ENCODE measurements around the gene FKBP5. TPM values are rescaled to one million over a fixed set of nuclear protein-coding genes. Genes with fewer than 3 reads are reported as not detected.

Gene FKBP5
- total and polyA plus RNA-seq, 3 donors from 2014 or later, result 86.8 to 185 (median 156) TPM

- TF ChIP-seq, protein P1, sequence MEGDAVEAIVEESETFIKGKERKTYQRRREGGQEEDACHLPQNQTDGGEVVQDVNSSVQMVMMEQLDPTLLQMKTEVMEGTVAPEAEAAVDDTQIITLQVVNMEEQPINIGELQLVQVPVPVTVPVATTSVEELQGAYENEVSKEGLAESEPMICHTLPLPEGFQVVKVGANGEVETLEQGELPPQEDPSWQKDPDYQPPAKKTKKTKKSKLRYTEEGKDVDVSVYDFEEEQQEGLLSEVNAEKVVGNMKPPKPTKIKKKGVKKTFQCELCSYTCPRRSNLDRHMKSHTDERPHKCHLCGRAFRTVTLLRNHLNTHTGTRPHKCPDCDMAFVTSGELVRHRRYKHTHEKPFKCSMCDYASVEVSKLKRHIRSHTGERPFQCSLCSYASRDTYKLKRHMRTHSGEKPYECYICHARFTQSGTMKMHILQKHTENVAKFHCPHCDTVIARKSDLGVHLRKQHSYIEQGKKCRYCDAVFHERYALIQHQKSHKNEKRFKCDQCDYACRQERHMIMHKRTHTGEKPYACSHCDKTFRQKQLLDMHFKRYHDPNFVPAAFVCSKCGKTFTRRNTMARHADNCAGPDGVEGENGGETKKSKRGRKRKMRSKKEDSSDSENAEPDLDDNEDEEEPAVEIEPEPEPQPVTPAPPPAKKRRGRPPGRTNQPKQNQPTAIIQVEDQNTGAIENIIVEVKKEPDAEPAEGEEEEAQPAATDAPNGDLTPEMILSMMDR (IDR thresholded peaks at IDR 0.05), result no peak
- no peak for TF ChIP-seq POLR2A (IDR thresholded peaks at IDR 0.05)
- H3K9me3 ChIP-seq, result no peaks in the 10 kb centered on the region
- intact Hi-C loops (cut with DNase I; ENCODE audit: low total_unique reads), result no loop called here
- H3K4me1 ChIP-seq, result no peaks in the 10 kb centered on the region
- no peaks in the 10 kb centered on the region for H3K36me3 ChIP-seq (ENCODE audit: low read depth, missing control alignments)
- H3K27ac ChIP-seq, result no peak overlapping the region
- no peak overlapping the region for H3K4me3 ChIP-seq
- WGBS, 2 donors, result 75 to 82% methylated on average over 5 to 6 of the region's 6 CpGs
- DNase-seq, result no peak
- H3K27me3 ChIP-seq, result no peaks in the 10 kb centered on the region
Observed at GRCh38 chr6:35557239-35557638, 131.5 kb downstream of the FKBP5 start.

GRCh38 chr6:35554811-35555210, 133.9 kb downstream of the FKBP5 start:
- TF ChIP-seq, protein P1 (IDR thresholded peaks at IDR 0.05), result no peak
- TF ChIP-seq POLR2A (IDR thresholded peaks at IDR 0.05), result no peak
- H3K4me3 ChIP-seq, result no peak overlapping the region
- 92 to 94% methylated on average over 4 of the region's 4 CpGs for WGBS, 2 donors
- H3K27ac ChIP-seq, result no peak overlapping the region
- intact Hi-C loops (cut with DNase I; ENCODE audit: low total_unique reads), result no loop called here
- no peaks in the 10 kb centered on the region for H3K36me3 ChIP-seq (ENCODE audit: low read depth, missing control alignments)
- no peak for DNase-seq
- H3K4me1 ChIP-seq, result no peaks in the 10 kb centered on the region
- H3K9me3 ChIP-seq, result no peaks in the 10 kb centered on the region
- H3K27me3 ChIP-seq, result no peaks in the 10 kb centered on the region

- no peak for DNase-seq
- WGBS, 2 donors, result 80 to 84% methylated on average over 6 of the region's 6 CpGs
- Histone ChIP-seq H3K4me3 (no peak overlapping the region), H3K36me3 (ENCODE audit: low read depth, missing control alignments) (no peaks in the 10 kb centered on the region), H3K27me3 (no peaks in the 10 kb centered on the region), H3K4me1 (no peaks in the 10 kb centered on the region), H3K27ac (no peak overlapping the region), H3K9me3 (no peaks in the 10 kb centered on the region)
- TF ChIP-seq, protein P1 (IDR thresholded peaks at IDR 0.05), result no peak
- no peak for TF ChIP-seq POLR2A (IDR thresholded peaks at IDR 0.05)
- intact Hi-C loops (cut with DNase I; ENCODE audit: low total_unique reads), result no loop called here
Observed at GRCh38 chr6:35553315-35553714, 135.4 kb downstream of the FKBP5 start.

DNA sequence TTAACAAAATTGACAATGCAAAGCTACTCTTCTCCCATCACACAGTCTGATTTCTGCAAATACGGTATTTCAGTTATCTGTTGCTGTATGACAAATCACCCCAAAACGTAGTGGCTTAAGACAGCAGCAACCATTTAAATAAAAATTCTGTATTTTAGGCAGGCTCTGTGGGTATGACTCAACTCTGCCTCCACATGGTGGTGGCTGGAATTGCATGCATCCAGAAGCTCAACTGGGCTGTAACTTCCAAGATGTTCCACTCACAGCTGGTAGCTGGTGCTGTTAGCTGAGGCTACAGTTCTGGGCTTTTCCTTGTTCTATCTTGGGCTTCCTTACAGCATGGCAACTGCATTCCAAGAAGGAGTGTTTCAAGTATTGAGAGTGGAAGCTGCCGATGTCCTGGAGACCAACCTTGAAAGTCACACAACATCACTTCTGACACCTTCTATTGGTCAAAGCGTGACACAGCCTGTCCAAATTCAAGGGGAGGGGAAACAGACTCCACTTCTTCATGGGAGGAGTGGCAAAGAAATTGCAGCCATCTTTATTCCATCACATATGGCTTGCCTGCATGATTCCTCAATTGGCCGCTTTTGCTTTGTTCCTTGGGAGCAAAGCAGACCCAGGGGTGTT, 136.3 kb downstream of the FKBP5 start:
- TF ChIP-seq POLR2A (IDR thresholded peaks at IDR 0.05), result no peak
- TF ChIP-seq, protein P1 (IDR thresholded peaks at IDR 0.05), result peak; percentile 11 to 50 (median 26)
- intact Hi-C loops (cut with DNase I; ENCODE audit: low total_unique reads), result no loop called here
- DNase-seq, result no peak

DNA sequence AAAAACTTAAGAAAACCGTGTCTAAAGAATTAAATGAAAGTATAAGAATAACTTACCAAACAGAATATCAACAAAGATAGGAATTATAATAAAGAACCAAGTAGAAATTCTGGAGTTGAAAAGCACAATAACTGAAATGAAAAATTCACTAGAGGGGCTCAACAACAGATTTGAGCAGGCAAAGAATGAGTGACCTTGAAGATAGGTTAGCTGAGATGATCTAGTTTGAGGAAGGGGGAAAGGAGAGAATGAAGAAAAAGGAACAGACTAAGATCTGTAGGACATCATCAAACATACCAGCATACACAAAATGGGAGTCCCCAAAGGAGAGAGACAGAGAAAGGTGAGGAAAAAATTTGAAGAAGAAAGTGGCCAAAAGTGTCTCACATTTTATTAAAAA, 138.3 kb downstream of the FKBP5 start:
- H3K4me1 ChIP-seq, result no peaks in the 10 kb centered on the region
- H3K36me3 ChIP-seq (ENCODE audit: low read depth, missing control alignments), result no peaks in the 10 kb centered on the region
- H3K9me3 ChIP-seq, result no peaks in the 10 kb centered on the region
- no peak for TF ChIP-seq POLR2A (IDR thresholded peaks at IDR 0.05)
- TF ChIP-seq, protein P1 (IDR thresholded peaks at IDR 0.05), result no peak
- WGBS, 2 donors, result 68 to 84% methylated on average over 1 of the region's 1 CpG
- no peaks in the 10 kb centered on the region for H3K27me3 ChIP-seq
- no peak for DNase-seq
- no peak overlapping the region for H3K4me3 ChIP-seq
- no peak overlapping the region for H3K27ac ChIP-seq
- intact Hi-C loops (cut with DNase I; ENCODE audit: low total_unique reads), result no loop called here

More for the DNA sequence above, 136.3 kb downstream of the FKBP5 start:
- H3K4me1 ChIP-seq, result no peaks in the 10 kb centered on the region
- H3K4me3 ChIP-seq, result no peak overlapping the region
- no peak overlapping the region for H3K27ac ChIP-seq
- H3K27me3 ChIP-seq, result no peaks in the 10 kb centered on the region
- H3K9me3 ChIP-seq, result no peaks in the 10 kb centered on the region
- WGBS, 2 donors, result 64 to 71% methylated on average over 5 of the region's 5 CpGs
- H3K36me3 ChIP-seq (ENCODE audit: low read depth, missing control alignments), result no peaks in the 10 kb centered on the region

Measured in testis (tissue), 3 donors.